Measurements from ENCODE around the gene ST13. TPM values are rescaled to one million over a fixed set of nuclear protein-coding genes. Genes with fewer than 3 reads are reported as not detected.

Gene ST13
- total and polyA plus RNA-seq, 2 experiments from 2014 or later, result 159 to 238 TPM

DNA sequence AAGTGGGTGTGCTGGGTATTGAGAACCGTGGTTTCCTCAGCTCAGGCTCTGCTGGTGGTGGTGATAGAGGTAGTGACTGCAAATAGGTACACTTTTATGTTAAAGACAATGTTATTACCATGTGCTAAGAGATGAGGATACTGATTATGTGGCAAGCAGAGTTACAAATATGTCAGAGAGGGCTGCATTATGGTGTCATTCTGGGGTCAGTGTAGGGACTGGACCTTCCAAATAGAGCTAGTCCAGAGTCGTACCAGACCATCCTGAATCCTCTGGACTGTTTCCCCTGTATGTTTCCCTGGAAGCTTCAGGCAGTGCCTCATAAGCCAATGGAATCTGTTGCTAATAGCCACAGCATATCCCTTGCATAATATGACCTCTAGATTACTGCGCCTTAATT, 5.6 kb upstream of the ST13 start, which contains the start of gene DNAJB7:
Gene DNAJB7 (minus strand): TSS at position 101 of the 400 bp plus-strand sequence. CDS start 119 bp downstream, outside the sequence.
- ATAC-seq, result no peak

More for the DNA sequence above, 5.6 kb upstream of the ST13 start, which contains the start of gene DNAJB7:
- Histone ChIP-seq H3F3A (replicated peaks; ENCODE audit: low read depth) (no peaks in the 10 kb centered on the region; the same call in 1 of the 2 replicates), H3K4me2 (no peak within 1 kb of the TSS), H3K4me3 (no peak within 1 kb of the TSS), H3K79me2 (replicated peaks; ENCODE audit: insufficient read depth) (peaks cover 83% of the 10 kb centered on the region), H2AFZ (no peak within 1 kb of the TSS), H3K27ac (ENCODE audit: low read depth) (peak within 1 kb of the TSS; percentile 57; the same call in 1 of the 2 replicates), H3K27me3 (ENCODE audit: insufficient read depth) (no peaks in the 10 kb centered on the region), H3K9me2 (ENCODE audit: insufficient read depth) (no peaks in the 10 kb centered on the region), H3K36me3 (ENCODE audit: insufficient read depth) (no peaks in the 10 kb centered on the region), H4K20me1 (replicated peaks; ENCODE audit: insufficient read depth) (no peaks in the 10 kb centered on the region; the same call in none of the 2 replicates), H3K4me1 (ENCODE audit: insufficient read depth) (peaks cover 10% of the 10 kb centered on the region)
- Mint-ChIP-seq H3K4me3 (no peak within 1 kb of the TSS), H3K36me3 (ENCODE audit: low read depth) (peaks cover 16% of the 10 kb centered on the region), H3K27ac (peak within 1 kb of the TSS; percentile 83; the same call in 1 of the 2 replicates), H3K9me3 (no peaks in the 10 kb centered on the region), H3K4me1 (peaks cover 17% of the 10 kb centered on the region), H3K27me3 (ENCODE audit: insufficient read depth, low read depth, poor library complexity) (peaks cover 3% of the 10 kb centered on the region)
- TF ChIP-seq EZH2 (IDR thresholded peaks at IDR 0.05; ENCODE audit: low read depth, unreplicated experiment) (no peak), POLR2AphosphoS5 (IDR thresholded peaks at IDR 0.05; ENCODE audit: low read depth) (no peak), ZNF462 (CRISPR knock-in tag; IDR thresholded peaks at IDR 0.05) (no peak), ZNF114 (CRISPR knock-in tag; IDR thresholded peaks at IDR 0.05) (no peak), STAT1 (IDR thresholded peaks at IDR 0.05; ENCODE audit: unreplicated experiment) (no peak), ZNF331 (CRISPR knock-in tag; IDR thresholded peaks at IDR 0.05; ENCODE audit: low read depth) (no peak), CREB1 (CRISPR knock-in tag; IDR thresholded peaks at IDR 0.05; ENCODE audit: low read depth) (no peak), EZH2phosphoT487 (IDR thresholded peaks at IDR 0.05; ENCODE audit: unreplicated experiment) (no peak), REST (IDR thresholded peaks at IDR 0.05; ENCODE audit: unreplicated experiment) (no peak), JUNB (IDR thresholded peaks at IDR 0.05; ENCODE audit: unreplicated experiment) (no peak), NANOG (IDR thresholded peaks at IDR 0.05; ENCODE audit: borderline replicate concordance) (no peak)
- TF ChIP-seq, protein P1, sequence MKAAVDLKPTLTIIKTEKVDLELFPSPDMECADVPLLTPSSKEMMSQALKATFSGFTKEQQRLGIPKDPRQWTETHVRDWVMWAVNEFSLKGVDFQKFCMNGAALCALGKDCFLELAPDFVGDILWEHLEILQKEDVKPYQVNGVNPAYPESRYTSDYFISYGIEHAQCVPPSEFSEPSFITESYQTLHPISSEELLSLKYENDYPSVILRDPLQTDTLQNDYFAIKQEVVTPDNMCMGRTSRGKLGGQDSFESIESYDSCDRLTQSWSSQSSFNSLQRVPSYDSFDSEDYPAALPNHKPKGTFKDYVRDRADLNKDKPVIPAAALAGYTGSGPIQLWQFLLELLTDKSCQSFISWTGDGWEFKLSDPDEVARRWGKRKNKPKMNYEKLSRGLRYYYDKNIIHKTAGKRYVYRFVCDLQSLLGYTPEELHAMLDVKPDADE (IDR thresholded peaks at IDR 0.05), result no peak
- TF ChIP-seq, protein P2, sequence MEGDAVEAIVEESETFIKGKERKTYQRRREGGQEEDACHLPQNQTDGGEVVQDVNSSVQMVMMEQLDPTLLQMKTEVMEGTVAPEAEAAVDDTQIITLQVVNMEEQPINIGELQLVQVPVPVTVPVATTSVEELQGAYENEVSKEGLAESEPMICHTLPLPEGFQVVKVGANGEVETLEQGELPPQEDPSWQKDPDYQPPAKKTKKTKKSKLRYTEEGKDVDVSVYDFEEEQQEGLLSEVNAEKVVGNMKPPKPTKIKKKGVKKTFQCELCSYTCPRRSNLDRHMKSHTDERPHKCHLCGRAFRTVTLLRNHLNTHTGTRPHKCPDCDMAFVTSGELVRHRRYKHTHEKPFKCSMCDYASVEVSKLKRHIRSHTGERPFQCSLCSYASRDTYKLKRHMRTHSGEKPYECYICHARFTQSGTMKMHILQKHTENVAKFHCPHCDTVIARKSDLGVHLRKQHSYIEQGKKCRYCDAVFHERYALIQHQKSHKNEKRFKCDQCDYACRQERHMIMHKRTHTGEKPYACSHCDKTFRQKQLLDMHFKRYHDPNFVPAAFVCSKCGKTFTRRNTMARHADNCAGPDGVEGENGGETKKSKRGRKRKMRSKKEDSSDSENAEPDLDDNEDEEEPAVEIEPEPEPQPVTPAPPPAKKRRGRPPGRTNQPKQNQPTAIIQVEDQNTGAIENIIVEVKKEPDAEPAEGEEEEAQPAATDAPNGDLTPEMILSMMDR (conservative IDR thresholded peaks at IDR 0.05; ENCODE audit: low read depth in 2 of 2), result no peak
- no peak for DNase-seq (ENCODE audit: low spot score)
